ENCODE results near the gene CGB1.
"Not testable (repeated sequence)": the region's sequence is repeated elsewhere in the genome, so short reads cannot be mapped to it uniquely, and the experiment has no call there.

CGB1 gene

DNA sequence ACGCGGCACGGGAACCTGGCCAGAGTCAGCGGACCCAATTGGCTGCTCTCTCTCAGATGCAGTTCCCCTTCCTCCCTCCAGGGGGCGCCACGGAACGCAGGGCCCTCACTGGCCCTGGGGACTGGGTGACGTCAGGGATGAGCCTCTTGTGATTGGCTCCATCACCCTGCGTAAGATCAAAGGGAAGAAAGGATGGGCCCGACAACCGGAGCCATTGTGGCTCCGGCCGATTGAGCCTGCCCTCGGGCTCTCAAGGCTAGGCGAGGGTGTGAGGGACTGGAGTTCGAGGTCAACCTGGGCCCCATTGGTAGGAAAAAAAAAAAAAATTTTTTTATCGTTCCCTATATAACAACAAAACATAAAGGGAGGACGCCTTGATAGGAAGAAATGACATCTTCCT, at the start of gene CGB1:
TSS of gene CGB1 (minus strand) at position 81 of the 400 bp plus-strand sequence. CDS start 184 bp downstream, outside the sequence.
- peak in 1 of 3 experiments; percentile 53 for DNase-seq (ENCODE audit: low read depth in 3 of 3)

DNA sequence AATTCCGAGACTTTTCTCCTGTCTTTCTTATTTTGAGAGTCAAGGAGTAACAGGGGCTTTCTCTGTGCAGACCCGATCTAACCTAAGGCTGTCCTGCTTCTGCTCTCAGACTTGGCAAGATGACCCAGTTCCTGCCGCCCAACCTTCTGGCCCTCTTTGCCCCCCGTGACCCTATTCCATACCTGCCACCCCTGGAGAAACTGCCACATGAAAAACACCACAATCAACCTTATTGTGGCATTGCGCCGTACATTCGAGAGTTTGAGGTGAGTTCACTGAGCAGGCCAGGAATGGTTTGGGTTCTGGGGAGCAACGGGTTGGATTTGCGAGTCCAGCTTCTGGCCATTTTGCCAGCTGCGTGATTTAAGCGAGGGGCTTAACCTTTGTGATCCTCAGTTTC, 49.6 kb upstream of the CGB1 start:
- no peak for DNase-seq (ENCODE audit: low read depth in 3 of 3)

DNA sequence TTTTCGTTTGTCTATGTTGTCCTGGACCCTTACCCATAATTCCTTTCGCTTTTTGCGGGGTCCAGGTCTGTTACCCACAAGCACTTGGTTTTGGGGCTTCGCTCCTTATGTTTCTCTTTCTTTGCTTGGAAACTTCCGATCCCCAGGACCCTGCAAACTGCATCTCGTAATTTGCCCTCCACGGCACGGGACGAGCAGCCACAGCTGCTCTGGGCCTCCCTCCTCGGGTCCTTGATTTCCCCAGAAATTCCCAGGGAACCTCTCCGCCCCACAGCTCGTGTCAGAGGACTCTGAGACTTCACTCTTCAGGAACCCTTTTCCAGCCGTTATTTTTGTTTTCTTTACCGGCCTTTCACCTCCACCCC, 49.2 kb upstream of the CGB1 start:
- DNase-seq (ENCODE audit: low read depth in 3 of 3), result no peak

DNA sequence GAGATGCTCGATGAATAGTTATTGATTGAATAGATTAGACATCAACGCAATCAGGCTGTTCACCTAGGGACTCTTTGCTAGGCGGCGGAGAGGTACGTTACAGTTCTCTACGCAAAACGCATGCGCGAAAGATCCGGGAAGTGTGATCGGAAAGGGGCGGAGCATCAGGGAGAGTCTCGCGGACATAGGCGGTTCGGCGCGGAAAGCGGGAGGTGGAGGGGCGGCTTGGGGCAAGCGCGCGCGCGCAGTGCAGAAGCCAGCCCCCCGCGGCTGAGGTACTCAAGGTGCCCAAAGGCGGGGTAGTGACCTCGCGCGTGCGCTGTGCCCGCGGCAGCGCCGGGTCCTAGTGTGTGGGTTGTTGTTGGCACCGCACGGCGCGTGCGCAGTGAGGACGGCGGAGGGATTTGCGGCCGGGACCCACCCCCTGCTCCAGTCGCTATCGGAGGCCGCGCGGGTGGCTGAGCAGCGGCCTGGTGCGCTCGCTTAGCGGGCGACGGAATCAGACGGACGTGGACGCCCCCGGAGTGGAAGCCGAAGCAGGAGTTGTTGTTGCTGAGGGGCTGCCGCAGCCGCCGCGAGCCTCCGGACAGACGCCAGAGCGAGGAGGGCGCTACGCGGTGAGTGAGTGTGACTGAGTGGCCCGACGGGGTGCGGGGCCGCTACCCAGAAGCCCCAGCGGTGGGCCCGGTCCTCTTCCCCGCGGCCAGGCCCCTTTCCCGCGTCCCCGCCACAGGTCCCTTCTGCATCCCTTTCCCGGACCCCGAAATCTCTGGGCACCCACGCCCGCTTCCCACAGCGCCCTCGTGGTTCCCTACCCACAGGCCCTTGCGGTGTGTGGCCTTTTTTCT, 48.5 kb upstream of the CGB1 start, which contains the start of gene SNRNP70:
TSS of gene SNRNP70 (plus strand) at position 432 of the 848 bp plus-strand sequence. CDS start 964 bp downstream, outside the sequence.
- peak; percentile 98 for DNase-seq (ENCODE audit: low read depth in 3 of 3)

DNA sequence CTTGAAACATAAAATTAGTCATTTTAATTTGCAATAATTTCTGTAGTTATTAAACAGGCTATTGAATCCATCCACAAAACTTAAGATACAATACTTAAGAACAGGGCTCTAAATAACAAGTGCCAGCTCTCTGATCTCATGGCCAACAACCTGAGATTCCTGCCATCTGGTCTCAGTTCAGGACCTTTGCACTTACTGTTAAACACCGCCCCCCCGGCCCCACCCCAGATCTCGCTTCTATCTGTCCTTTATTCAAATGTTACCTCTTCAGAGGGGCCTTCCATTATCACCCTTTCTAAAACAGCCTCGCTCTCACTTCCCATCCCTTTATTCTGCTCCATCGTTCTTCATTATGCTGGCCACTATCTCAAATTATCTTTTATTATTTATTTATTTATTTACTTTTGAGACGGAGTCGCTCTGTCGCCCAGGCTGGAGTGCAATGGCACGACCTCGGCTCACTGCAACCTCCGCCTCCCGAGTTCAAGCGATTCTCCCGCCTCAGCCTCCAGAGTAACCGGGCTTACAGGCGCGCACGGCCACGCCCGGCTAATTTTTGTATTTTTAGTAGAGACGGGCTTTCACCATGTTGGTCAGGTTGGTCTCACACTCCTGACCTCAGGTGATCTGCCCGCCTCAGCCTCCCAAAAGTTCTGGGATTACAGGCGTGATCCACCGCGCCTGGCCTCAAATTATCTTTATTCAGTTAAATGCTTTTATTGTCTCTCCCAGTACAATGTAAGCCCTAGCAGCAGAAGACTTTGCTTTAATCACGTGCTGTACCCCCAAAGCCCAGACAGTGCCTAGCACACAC, 47.7 kb upstream of the CGB1 start:
- no peak for DNase-seq (ENCODE audit: low read depth in 3 of 3)

DNA sequence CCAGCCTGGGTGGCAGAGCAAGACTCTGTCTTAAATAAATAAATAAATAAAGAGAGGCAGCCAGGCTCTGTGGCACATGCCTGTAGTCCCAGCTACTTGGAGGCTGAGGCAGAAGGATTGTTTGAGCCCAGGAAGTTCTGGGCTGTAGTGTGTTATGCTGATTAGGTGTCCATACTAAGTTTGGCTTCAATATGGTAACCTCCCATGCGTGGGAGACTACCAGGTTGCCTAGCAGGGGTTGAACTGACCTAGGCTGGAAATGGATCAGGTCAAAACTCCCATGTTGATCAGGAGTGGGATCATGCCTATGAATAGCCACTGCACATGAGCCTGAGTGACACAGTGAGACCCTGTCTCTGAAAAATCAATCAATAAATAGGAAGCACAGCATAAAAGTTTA, 44.6 kb upstream of the CGB1 start:
- no peak for DNase-seq (ENCODE audit: low read depth in 3 of 3)

DNA sequence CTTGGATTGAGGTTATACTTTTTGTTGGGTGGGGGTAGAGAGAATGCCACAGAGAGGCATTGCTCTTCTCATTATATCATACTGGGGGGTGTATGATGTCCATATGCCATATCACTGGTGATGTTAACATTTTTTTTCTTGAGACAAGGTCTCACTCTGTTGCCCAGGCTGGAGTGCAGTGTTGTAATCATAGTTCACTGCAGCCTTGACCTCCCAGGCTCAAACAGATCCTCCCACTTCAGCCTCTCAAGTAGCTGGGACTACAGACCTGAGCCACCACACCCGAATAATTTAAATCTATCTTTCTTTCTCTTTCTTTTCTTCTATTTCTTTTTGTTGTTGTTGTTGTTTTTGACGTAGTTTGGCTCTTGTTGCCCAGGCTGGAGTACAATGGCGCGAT, 43.7 kb upstream of the CGB1 start:
- DNase-seq (ENCODE audit: low read depth in 3 of 3), result no peak

DNA sequence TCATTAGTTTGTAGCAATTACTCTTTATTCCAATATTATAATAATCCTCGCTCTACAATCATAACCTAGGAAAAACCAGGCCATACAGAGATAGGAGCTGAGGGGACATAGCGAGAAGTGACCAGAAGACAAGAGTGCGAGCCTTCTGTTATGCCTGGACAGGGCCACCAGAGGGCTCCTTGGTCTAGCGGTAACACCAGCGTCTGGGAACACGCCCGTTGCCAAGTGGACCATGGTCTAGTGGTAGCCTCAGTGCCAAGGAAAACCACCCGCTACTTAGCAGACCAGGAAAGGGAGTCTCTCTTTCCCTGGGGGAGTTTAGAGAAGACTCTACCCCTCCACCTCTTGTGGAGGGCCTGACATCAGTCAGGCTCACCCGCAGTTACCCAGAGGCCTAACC, 38.2 kb upstream of the CGB1 start:
- not testable (repeated sequence) for DNase-seq (ENCODE audit: low read depth in 3 of 3)

DNA sequence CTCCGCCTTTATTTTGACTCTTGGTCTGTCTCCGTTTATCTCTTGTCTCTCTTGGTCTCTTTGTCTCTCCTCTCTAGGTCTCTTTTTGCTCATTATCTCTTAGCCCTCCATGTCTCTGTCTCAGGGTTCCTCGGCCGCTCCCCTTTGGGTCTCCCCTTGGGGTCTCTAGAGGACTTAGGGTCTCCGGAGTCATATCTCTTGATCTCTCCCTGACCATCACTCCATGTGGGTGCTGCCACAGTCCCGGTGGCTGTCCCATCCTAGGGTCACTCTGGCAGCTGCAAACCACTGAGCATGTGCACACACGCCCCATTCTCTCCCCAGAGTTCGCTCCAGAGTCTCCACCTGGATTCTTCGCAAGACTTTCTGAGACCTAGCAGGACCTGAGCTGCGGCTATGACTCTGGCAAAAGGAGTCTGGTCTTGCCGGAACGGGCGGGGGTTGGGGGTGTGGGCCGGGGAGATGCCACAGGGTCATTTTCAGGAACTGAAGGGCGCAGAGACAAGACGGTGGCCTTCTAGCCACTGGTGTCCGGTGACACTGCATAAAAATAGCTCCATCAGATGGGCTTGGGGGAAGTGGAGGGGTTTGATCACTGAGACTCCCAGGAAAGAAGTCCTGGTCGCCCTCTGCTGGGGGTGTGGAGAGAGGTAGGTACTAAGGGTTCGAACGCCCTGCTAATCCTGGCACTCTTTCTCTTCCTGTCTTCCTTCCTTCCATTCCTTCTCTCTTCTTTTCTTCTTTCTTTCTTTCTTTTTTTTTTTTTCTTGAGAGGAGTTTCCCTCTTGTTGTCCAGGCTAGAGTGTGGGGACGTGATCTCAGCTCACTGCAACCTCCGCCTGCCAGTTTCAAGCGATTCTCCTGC, 37.1 kb upstream of the CGB1 start:
- no peak for DNase-seq (ENCODE audit: low read depth in 3 of 3)

DNA sequence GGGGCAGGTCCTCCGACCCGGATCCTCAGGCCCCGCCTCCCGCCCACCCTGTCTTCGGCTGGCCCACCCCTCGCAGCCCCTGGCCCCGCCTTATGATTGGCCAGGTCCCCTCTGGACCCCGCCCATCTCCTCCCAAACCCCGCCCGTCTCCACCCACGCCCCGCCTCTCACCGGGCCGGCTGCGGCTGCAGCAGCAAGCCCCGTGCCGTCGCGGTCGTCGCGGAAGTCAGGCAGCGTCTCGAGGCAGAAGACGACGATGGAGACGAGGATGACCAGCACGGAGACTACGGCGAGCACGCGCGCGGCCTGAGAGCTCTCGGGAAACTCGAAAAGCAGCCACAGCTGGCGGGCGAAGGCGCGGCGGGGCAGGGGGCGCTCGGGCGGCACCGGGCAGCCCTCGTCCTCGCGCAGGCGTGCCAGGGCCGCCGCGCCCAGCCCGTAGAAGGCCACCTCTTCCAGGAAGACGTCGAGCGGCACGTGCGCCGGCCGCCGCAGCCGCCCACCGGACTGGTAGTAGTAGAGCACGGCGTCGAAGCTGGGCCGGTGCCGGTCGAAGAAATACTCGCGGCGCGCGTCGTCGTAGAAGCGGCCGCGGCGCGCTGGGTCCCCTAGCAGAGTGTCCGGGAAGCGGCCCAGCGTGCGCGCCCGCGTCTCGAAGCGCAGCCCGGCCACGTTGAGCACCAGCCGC, 35.3 kb upstream of the CGB1 start:
- DNase-seq (ENCODE audit: low read depth in 3 of 3), result no peak

DNA sequence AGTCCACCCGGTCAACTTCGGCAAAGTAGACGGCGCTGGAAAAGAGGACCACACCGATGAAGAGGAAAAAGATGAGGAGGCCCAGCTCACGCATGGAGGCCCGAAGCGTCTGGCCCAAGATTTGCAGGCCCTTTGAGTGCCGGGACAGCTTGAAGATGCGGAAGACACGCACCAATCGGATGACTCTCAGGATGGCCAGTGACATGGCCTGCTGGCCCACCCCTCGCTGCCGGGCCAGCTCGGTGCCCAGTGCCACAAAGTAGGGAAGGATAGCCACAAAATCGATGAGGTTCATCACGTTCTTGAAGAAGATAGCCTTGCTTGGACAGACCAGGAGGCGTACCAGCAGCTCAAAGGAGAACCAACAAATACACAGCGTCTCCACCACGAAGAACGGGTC, 33.7 kb upstream of the CGB1 start:
- DNase-seq (ENCODE audit: low read depth in 3 of 3), result no peak

DNA sequence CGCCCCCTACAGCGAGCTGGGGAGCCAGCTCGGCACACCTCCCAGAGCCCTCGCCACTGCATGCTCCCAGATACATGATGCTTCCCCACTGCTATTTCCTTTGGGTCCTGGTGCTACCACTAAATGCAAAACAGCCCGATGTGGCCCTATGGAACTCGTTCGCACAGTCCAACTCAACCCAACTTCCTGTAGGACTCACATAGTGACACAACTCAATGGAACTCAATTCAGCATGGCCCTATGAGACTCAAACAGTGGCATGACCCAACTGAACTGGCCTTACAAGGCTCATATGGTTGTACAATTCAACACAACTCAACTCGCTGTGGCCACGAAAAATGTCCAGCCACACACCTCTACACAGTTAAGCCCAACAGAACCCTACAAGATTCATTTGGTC, 32.3 kb upstream of the CGB1 start:
- no peak for DNase-seq (ENCODE audit: low read depth in 3 of 3)

DNA sequence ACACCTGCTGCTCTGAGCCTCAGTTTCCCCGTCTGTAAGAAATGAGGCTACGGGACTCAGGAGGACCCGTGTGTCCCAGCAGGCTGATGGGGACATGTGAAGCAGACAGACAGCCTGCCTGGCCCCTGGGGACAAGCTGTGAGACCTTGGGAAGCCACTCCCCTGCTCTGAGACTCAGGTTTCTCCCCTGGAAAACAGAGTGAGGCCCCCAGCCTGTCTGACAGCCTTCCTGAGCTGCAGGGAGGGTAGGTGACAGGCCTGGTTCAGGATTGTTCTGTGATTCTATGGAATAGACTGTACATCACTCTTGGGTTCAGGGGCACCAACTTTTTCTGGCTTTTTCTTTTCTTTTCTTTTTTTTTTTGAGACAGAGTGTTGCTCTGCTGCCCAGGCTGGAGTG, 30.9 kb upstream of the CGB1 start:
- no peak for DNase-seq (ENCODE audit: low read depth in 3 of 3)

DNA sequence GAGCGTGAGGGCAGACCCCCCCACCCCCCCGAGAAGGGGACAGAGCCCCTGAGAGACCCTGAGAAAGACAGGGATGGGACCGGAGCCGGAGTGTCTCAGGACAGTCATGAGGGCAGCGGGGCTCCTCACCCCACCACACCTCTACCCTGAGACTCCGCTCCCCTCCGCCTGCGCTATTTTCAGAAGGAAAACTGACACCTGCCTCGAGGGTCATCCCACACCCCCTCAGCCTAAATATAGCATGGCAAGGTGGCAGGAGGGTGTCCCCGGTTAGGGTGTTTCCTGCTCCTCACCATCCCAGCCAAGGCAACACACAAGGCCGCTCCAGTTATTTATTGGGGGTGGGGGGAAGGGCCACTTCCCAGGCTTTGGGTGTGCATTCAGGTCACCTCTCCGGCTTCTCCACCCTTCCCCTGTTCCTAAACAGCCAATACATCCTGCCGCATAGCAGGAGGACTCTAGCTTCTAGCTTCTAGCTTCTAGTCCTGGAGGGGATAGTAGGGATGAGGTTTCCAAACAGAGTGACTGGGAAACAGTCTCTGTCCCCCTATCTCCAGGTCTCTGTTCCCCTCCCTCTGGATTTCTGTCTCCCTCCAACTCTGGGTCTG, 29.3 kb upstream of the CGB1 start:
- no peak for DNase-seq (ENCODE audit: low read depth in 3 of 3)

DNA sequence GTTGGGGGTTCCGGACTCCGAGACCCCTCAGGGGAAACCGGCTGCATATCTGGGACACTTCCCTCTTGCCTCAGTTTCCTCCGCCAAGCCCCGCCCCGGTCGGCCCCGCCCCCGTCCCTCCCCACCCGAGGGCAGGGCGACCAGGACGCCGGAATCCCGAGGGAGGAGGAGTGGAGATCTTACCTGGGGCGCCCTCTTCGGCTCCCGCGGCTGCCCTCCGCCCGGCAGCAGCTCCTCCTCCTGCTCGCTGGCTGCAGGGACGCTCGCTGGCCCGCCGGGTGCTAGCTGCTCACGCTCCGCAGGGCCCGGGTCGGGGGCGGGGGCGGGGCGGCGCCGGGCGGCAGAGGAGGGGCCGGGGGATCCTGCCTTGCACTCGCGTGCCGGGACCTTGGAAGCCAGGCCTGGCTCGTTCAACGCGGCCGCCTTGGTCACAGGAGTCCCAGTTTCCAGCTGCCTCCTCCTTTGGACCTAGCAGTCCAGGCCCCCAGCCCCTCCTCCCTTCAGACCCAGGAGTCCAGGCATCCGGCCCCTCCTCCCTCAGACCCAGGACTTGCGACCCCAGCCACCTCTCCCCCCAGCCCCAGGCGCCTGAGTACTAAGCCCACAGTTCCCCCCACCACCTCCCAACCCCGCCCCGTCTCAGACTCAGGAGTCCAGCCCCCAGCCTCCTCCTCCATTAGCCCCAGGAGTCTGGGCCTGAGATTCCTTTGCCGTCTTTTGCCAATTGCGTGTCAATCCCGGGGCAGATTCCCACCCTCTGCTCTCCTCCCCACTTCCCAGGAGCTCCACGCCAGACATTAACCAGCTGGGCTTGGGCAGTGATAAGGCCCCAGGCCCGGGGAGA, 28.3 kb upstream of the CGB1 start, which contains the start of gene NTF4:
TSS of gene NTF4 (minus strand) at position 51 of the 844 bp plus-strand sequence. CDS start 2,821 bp downstream, outside the sequence.
- no peak for DNase-seq (ENCODE audit: low read depth in 3 of 3)

DNA sequence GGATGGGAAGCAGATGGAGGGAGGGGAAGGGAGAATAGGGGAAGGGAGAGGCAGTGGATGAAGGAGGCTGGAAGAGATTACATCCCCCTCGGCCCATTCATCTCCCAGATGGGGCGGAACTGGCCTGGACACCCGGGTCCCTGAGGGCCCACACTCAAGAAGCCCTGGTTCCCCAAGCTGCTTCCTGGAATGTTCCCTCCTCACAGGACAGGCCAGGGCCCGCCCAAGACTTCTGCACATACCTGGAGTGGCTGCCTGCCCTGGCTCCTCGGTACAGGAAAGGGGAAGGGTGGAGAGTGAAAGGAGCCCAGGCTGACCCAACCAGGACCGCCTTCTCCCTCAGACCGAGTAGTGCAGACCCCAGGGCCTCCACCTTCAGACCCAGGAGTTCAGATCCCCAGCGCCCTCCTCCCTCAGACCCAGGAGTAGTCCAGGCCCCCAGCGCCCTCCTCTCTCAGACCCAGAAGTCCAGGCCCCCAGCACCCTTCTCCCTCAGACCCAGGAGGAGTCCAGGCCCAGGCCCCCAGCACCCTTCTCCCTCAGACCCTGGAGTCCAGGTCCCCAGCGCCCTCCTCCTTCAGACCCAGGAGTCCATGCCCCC, 27.4 kb upstream of the CGB1 start:
- DNase-seq (ENCODE audit: low read depth in 3 of 3), result no peak

DNA sequence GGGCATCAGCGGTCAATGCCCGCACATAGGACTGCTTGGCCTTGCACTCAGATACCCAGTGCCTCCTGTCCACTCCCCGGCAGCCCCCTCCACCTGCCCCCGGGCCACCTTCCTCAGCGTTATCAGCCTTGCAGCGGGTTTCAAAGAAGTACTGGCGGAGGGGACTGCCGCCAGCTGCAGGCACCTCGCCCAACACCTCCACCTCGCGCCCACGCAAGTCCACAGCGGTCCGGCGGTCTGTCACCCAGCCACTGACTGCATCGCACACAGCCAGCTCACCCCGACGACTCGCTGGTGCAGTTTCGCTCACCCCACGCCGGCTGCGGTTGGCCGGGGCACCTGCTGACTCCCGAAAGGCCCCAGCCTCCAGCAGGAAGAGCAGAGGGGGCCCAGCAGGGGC, 24.8 kb upstream of the CGB1 start:
- no peak for DNase-seq (ENCODE audit: low read depth in 3 of 3)

DNA sequence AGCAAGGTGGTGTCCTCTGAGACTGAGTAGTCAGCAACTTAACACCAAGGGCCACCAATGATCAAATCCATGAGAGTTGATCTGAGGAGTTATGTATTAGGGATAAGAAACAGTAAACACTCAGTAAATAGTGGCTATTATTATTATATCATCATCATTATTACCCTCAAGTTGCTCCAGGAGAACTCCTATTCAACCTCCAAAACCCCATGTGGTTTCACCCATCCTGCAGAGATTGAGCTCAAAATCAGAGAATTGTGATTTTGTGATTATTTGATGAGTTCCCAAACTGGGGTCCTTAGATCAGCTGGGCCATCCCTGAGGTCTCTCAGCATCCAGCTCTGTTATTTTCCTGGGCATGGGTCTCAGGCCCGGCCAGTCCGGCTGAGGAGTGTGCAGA, 24.3 kb upstream of the CGB1 start:
- DNase-seq (ENCODE audit: low read depth in 3 of 3), result no peak

DNA sequence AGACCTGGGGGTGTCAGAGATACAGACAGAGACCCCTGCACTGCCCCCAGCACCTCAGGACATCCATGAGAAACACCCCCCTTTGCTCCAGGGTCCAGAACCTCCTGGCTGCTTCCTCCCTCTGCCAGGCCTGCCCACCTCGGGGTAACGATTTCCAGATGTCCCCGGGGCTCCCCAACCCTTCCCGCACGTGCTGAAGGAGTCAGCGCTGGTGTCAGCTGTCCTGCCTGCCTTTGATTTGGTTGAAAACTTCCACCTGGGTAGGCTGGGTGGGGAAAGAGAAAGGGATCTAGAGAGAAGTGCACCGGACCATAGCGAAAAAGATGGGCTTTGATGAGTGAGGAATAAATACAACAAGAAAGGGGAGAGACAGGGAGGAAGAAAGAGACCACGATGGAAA, 22.4 kb upstream of the CGB1 start:
- no peak for DNase-seq (ENCODE audit: low read depth in 3 of 3)
